OCI-LY7 (cell line): ENCODE data around the gene OR2V2. TPM values are rescaled to one million over a fixed set of nuclear protein-coding genes. Genes with fewer than 3 reads are reported as not detected.

ENCODE experiments used
- BruUV-seq: library from RNA; stranded (reverse); fragments of 400-500 nt; replicated peaks from 2 replicates; lab custom pipeline; 2021; lab: Mats Ljungman, UMichigan
- CTCF ChIA-PET: fragments of 300-600 bp; sonication (Branson Sonifier 250); formaldehyde crosslinking; loops from one replicate; lab custom pipeline; 2022; ENCODE audit warnings: antibody characterized with exemption; ENCODE audit not compliant: unreplicated experiment; lab: Charles Lee
- POLR2A ChIA-PET: fragments of 300-600 bp; sonication (Branson Sonifier 250); formaldehyde crosslinking; loops from one replicate; lab custom pipeline; 2022; ENCODE audit warnings: antibody characterized with exemption; lab: Charles Lee
- DNase-seq: peaks from one replicate; pipeline ENCODE4 v3.0.0-alpha.2; 2015; ENCODE audit warnings: low spot score
- H2AFZ ChIP-seq: fragments of 200-600 bp; sonication (generic), shearing (Covaris generic); 2 replicates; pipeline ENCODE4 v1.6.1; 2014; ENCODE audit warnings: mild to moderate bottlenecking, antibody characterized with exemption, low read length, moderate library complexity
- H3K27ac ChIP-seq: fragments of 200-600 bp; sonication (generic); 2 replicates; pipeline ENCODE4 v1.5.1; 2014; ENCODE audit warnings: mixed run types, low read depth, mild to moderate bottlenecking, moderate library complexity, low read length, inconsistent platforms; ENCODE audit not compliant: poor library complexity, severe bottlenecking
- H3K36me3 ChIP-seq: fragments of 200-600 bp; sonication (generic); 2 replicates; pipeline ENCODE4 v1.6.1; 2014; ENCODE audit warnings: mild to moderate bottlenecking, antibody characterized with exemption, low read length, moderate library complexity, mixed read lengths; ENCODE audit not compliant: insufficient read depth
- H3K4me1 ChIP-seq: fragments of 200-600 bp; sonication (generic); 2 replicates; pipeline ENCODE4 v1.5.1; 2014; ENCODE audit warnings: mild to moderate bottlenecking, low read length; ENCODE audit not compliant: insufficient read depth, poor library complexity, severe bottlenecking
- H3K4me2 ChIP-seq: fragments of 200-600 bp; sonication (generic); 2 replicates; pipeline ENCODE4 v1.6.1; 2014; ENCODE audit warnings: mild to moderate bottlenecking, low read length
- H3K4me3 ChIP-seq: fragments of 200-600 bp; sonication (generic); 2 replicates; pipeline ENCODE4 v1.5.1; 2014; ENCODE audit warnings: mild to moderate bottlenecking, low read depth, low read length; ENCODE audit not compliant: poor library complexity, severe bottlenecking
- H3K79me2 ChIP-seq: fragments of 200-600 bp; sonication (generic); 2 replicates; pipeline ENCODE4 v1.6.1; 2016; ENCODE audit warnings: low read depth, mild to moderate bottlenecking, low read length, moderate library complexity, mixed read lengths; ENCODE audit not compliant: insufficient read depth
- H3K9me2 ChIP-seq: fragments of 200-600 bp; sonication (generic); 2 replicates; pipeline ENCODE4 v1.6.1; 2016; ENCODE audit warnings: mild to moderate bottlenecking, low read length, mixed read lengths; ENCODE audit not compliant: insufficient read depth
- H3K9me3 ChIP-seq: fragments of 200-600 bp; sonication (generic); 2 replicates; pipeline ENCODE4 v1.6.1; 2014; ENCODE audit warnings: mild to moderate bottlenecking, mixed run types, low read length, mixed read lengths
- H4K20me1 ChIP-seq: fragments of 200-600 bp; sonication (generic); 2 replicates; pipeline ENCODE4 v1.6.1; 2014; ENCODE audit warnings: mild to moderate bottlenecking, antibody characterized with exemption, low read length, moderate library complexity, mixed read lengths; ENCODE audit not compliant: insufficient read depth
- EZH2phosphoT487 ChIP-seq: fragments of 200-600 bp; sonication (generic); IDR thresholded peaks from 2 replicates; pipeline ENCODE4 v1.6.1; 2018; ENCODE audit warnings: low read depth, borderline replicate concordance, mild to moderate bottlenecking, mixed run types, antibody characterized with exemption, low read length, moderate library complexity, mixed read lengths
- intact Hi-C: fragments of 100-400 bp; cut with micrococcal nuclease; formaldehyde crosslinking; loops from one replicate; pipeline ENCODE4 v1.10.0; 2022; ENCODE audit not compliant: unreplicated experiment
- total RNA-seq, 2 experiments: library from RNA; depleted of rRNA in 1 of 2; stranded (reverse); fragments of >200 nt in 1 of 2; shearing (Covaris generic) in 1 of 2; gene quantifications; 2 replicates each; pipeline ENCODE4 v1.2.3, GENCODE V29; 2014 to 2022
- TF ChIP-seq, protein P1 (sequence below): fragments of 200-600 bp; sonication (generic); conservative IDR thresholded peaks from 2 replicates; pipeline ENCODE4 v1.5.1; 2014; ENCODE audit warnings: mild to moderate bottlenecking, antibody characterized with exemption, low read length, moderate library complexity, mixed read lengths

The OR2V2 gene
- total RNA-seq, 2 experiments from 2014 or later = 0.06 TPM; not detected in 1

- no peaks in the 10 kb centered on the region for H3K9me3 ChIP-seq
- no peaks in the 10 kb centered on the region for H3K9me2 ChIP-seq
- no peak for DNase-seq
- no peak overlapping the region for H2AFZ ChIP-seq
- H3K79me2 ChIP-seq = no peaks in the 10 kb centered on the region
- CTCF ChIA-PET = no interaction called here
- H3K4me3 ChIP-seq = no peak overlapping the region
- intact Hi-C loops = no loop called here
- H4K20me1 ChIP-seq = no peaks in the 10 kb centered on the region
- H3K4me2 ChIP-seq = no peak overlapping the region
- H3K36me3 ChIP-seq = no peaks in the 10 kb centered on the region
- POLR2A ChIA-PET = interaction anchor here (0.7 kb wide), 1 partner anchor 9 kb away, joined by 4 read pairs; no protein-coding TSS in a partner anchor
- no TSS peak for BruUV-seq
- H3K27ac ChIP-seq = no peak overlapping the region
- H3K4me1 ChIP-seq = peaks cover 25% of the 10 kb centered on the region
- TF ChIP-seq EZH2phosphoT487 = no peak
- TF ChIP-seq, protein P1, sequence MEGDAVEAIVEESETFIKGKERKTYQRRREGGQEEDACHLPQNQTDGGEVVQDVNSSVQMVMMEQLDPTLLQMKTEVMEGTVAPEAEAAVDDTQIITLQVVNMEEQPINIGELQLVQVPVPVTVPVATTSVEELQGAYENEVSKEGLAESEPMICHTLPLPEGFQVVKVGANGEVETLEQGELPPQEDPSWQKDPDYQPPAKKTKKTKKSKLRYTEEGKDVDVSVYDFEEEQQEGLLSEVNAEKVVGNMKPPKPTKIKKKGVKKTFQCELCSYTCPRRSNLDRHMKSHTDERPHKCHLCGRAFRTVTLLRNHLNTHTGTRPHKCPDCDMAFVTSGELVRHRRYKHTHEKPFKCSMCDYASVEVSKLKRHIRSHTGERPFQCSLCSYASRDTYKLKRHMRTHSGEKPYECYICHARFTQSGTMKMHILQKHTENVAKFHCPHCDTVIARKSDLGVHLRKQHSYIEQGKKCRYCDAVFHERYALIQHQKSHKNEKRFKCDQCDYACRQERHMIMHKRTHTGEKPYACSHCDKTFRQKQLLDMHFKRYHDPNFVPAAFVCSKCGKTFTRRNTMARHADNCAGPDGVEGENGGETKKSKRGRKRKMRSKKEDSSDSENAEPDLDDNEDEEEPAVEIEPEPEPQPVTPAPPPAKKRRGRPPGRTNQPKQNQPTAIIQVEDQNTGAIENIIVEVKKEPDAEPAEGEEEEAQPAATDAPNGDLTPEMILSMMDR = no peak
These were observed 5.0 kb downstream of the OR2V2 start for GRCh38 chr5:181152406-181152805.

DNA sequence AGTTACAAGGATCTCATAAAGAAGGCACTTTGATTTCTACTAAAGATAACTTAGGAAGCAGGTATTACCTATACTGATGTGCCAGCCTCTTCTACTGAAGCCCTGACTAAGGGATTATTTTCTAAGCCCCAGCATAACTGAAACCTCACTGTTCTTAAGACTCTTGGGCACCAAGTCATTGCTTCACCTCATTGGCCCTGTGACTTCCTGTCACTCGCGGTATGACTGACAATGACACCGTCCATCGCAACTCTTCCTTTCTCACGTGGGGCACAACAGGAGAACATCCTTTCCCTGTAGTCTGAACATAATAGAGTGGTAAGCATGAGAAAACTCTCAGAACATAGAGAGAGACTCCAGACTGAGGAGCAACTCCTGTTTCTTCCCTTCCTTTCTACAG is 6.4 kb downstream of the OR2V2 start:
- ChIA-PET POLR2A (interaction anchor here (0.5 kb wide), 1 partner anchor 1472 kb away, joined by 4 read pairs; no protein-coding TSS in a partner anchor), CTCF (no interaction called here)
- Histone ChIP-seq H3K4me3 (no peak overlapping the region), H2AFZ (no peak overlapping the region), H3K4me1 (peaks cover 25% of the 10 kb centered on the region), H3K4me2 (no peak overlapping the region), H3K9me2 (no peaks in the 10 kb centered on the region), H3K79me2 (no peaks in the 10 kb centered on the region), H3K36me3 (no peaks in the 10 kb centered on the region), H3K27ac (no peak overlapping the region), H3K9me3 (no peaks in the 10 kb centered on the region), H4K20me1 (no peaks in the 10 kb centered on the region)
- intact Hi-C loops = no loop called here
- no peak for DNase-seq
- TF ChIP-seq EZH2phosphoT487 = no peak
- TF ChIP-seq, protein P1 = no peak
- BruUV-seq = no TSS peak

- Histone ChIP-seq H3K79me2 (no peaks in the 10 kb centered on the region), H3K4me2 (no peak overlapping the region), H3K4me3 (no peak overlapping the region), H3K27ac (no peak overlapping the region), H3K4me1 (peaks cover 18% of the 10 kb centered on the region), H2AFZ (no peak overlapping the region), H4K20me1 (no peaks in the 10 kb centered on the region), H3K9me2 (no peaks in the 10 kb centered on the region), H3K36me3 (no peaks in the 10 kb centered on the region), H3K9me3 (no peaks in the 10 kb centered on the region)
- intact Hi-C loops = loop anchor here (5.0 kb wide), 1 partner anchor 374 kb away; no protein-coding TSS in a partner anchor
- POLR2A ChIA-PET = no interaction called here
- CTCF ChIA-PET = no interaction called here
- no TSS peak for BruUV-seq
- DNase-seq = no peak
- TF ChIP-seq EZH2phosphoT487 = no peak
- TF ChIP-seq, protein P1 = no peak
These were observed 9.4 kb downstream of the OR2V2 start for GRCh38 chr5:181156758-181157157.
